Measurements from ENCODE around the gene RTN4R. TPM values are rescaled to one million over a fixed set of nuclear protein-coding genes. Genes with fewer than 3 reads are reported as not detected.

Gene RTN4R
- total and polyA plus RNA-seq, 2 experiments from 2014 or later, result 5.2 to 5.3 TPM

- Histone ChIP-seq H3K36me3 (no peaks in the 10 kb centered on the region), H3K27me3 (peaks cover 14% of the 10 kb centered on the region), H3K9me3 (ENCODE audit: low read depth) (no peaks in the 10 kb centered on the region), H3K4me3 (no peak overlapping the region), H3K4me1 (ENCODE audit: low read depth) (no peaks in the 10 kb centered on the region), H3K27ac (no peak overlapping the region)
- no peak for DNase-seq (ENCODE audit: low read depth in 1 of 2, low spot score in 1 of 2)
- TF ChIP-seq CTCF (IDR thresholded peaks at IDR 0.05; ENCODE audit: low read depth, low read length), result no peak
Observed at GRCh38 chr22:20292673-20293232, 24.6 kb upstream of the RTN4R start.

GRCh38 chr22:20292108-20292507 is 24.0 kb upstream of the RTN4R start:
- Histone ChIP-seq H3K9me3 (ENCODE audit: low read depth) (no peaks in the 10 kb centered on the region), H3K4me1 (ENCODE audit: low read depth) (no peaks in the 10 kb centered on the region), H3K27me3 (peaks cover 9% of the 10 kb centered on the region), H3K4me3 (no peak overlapping the region), H3K27ac (no peak overlapping the region), H3K36me3 (no peaks in the 10 kb centered on the region)
- no peak for TF ChIP-seq CTCF (IDR thresholded peaks at IDR 0.05; ENCODE audit: low read depth, low read length)
- DNase-seq (ENCODE audit: low read depth in 1 of 2, low spot score in 1 of 2), result no peak

GRCh38 chr22:20291604-20292063 is 23.5 kb upstream of the RTN4R start:
- no peak for TF ChIP-seq CTCF (IDR thresholded peaks at IDR 0.05; ENCODE audit: low read depth, low read length)
- no peaks in the 10 kb centered on the region for H3K4me1 ChIP-seq (ENCODE audit: low read depth)
- H3K9me3 ChIP-seq (ENCODE audit: low read depth), result no peaks in the 10 kb centered on the region
- no peak overlapping the region for H3K27ac ChIP-seq
- no peak for DNase-seq (ENCODE audit: low read depth in 1 of 2, low spot score in 1 of 2)
- no peaks in the 10 kb centered on the region for H3K36me3 ChIP-seq
- H3K4me3 ChIP-seq, result no peak overlapping the region
- peaks cover 4% of the 10 kb centered on the region for H3K27me3 ChIP-seq

GRCh38 chr22:20291249-20291586 is 23.1 kb upstream of the RTN4R start:
- Histone ChIP-seq H3K27ac (no peak overlapping the region), H3K4me1 (ENCODE audit: low read depth) (no peaks in the 10 kb centered on the region), H3K27me3 (no peaks in the 10 kb centered on the region), H3K4me3 (no peak overlapping the region), H3K36me3 (no peaks in the 10 kb centered on the region), H3K9me3 (ENCODE audit: low read depth) (no peaks in the 10 kb centered on the region)
- DNase-seq (ENCODE audit: low read depth in 1 of 2, low spot score in 1 of 2), result no peak
- no peak for TF ChIP-seq CTCF (IDR thresholded peaks at IDR 0.05; ENCODE audit: low read depth, low read length)

- DNase-seq (ENCODE audit: low read depth in 1 of 2, low spot score in 1 of 2), result peak in 1 of 2 donors; percentile 21
- Histone ChIP-seq H3K9me3 (ENCODE audit: low read depth) (no peaks in the 10 kb centered on the region), H3K4me3 (no peak overlapping the region), H3K27me3 (no peaks in the 10 kb centered on the region), H3K36me3 (no peaks in the 10 kb centered on the region), H3K27ac (no peak overlapping the region), H3K4me1 (ENCODE audit: low read depth) (no peaks in the 10 kb centered on the region)
- no peak for TF ChIP-seq CTCF (IDR thresholded peaks at IDR 0.05; ENCODE audit: low read depth, low read length)
Observed at GRCh38 chr22:20290578-20291248, 22.6 kb upstream of the RTN4R start.
